Amniotic epithelial cell (primary cell): ENCODE measurements around the gene NHLRC4.

Source experiments
- DNase-seq: peaks from one replicate; pipeline ENCODE4 v3.0.0-alpha.2; 2010; ENCODE audit warnings: low read depth

NHLRC4 gene

GRCh38 chr16:566475-567372 is at the start of gene NHLRC4:
TSS of gene NHLRC4 (plus strand) at chr16:567005. CDS start at chr16:568048, 1,043 bp downstream.
- DNase-seq, result peak; percentile 63

DNA sequence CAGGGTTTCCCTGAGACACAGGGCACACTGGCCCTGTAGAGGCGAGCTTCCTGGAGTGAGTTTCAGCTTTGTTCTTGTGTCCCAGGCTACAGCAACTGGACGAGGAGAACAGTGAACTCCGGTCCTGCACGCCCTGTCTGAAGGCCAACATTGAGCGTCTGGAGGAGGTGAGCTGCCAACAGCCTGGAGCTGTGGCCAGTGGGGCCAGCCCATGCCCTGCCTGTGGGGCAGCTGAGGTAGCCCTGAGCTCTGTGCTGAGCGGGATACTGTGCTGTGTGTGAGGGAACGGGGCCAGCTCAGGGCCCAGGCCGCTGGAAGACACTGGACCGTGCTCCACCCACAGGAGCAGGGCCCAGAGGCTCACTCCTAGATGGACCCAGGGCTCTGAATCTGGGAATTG is 47.9 kb upstream of the NHLRC4 start:
- DNase-seq, result no peak

- no peak for DNase-seq
Observed at GRCh38 chr16:519425-519824, 47.4 kb upstream of the NHLRC4 start.

- DNase-seq, result no peak
Observed at GRCh38 chr16:519841-520687, 46.7 kb upstream of the NHLRC4 start.

DNA sequence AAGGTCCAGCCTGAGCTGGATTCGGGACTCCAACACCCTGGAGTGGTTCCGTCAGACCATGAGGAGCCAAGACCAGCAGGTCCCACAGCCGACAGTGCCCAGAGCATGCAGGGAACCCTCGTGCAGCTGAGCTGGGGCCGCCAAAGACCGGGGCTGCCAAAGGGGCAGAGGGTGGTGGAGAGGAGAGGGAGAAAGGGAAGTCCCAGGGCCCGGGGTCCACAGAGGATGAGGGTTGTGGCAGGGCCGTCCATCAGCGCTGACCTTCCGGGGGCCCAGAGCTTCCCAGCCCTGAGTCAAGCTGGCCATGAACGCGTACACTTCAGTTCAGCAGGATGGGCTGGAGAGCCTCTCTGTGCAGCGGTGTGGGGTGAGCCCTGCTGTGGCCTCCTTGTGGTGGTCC is 46.0 kb upstream of the NHLRC4 start:
- no peak for DNase-seq

GRCh38 chr16:521381-522210 is 45.2 kb upstream of the NHLRC4 start:
- no peak for DNase-seq

DNA sequence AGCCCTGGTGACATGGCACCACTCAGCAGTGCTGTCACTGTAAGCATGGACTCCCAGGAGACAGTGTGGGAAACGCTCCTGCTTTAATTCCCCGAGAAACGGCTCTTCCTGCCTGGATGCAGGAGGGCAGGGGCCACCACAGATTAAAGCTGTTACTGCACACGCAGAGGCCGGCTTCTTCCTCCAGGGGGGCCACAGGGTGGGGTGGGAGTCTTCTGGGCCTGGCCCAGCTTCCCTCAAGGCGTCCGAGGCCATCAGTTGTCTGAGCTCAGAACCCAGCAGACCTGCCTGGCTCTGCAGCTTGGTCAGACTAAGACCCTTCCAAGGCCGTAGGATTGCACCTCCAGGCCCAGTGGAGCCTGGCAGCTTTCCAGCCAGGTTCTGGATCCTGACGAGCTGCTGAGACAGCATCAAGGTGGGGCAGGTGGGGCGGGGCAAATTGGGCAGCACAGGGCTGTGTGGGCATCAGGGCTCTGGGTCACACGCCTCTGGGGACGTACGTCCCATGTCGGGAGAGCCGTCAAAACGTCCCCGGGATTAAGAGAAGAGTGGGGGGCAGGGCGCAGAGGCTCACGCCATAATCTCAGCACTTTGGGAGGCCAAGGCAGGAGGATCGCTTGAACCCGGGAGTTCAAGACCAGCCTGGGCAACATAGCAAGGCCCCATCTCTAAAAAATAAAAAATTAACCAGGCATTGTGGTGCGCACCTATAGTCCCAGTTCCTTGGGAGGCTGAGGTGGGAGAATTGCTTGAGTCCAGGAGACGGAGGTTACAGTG is 44.3 kb upstream of the NHLRC4 start:
- DNase-seq, result no peak

DNA sequence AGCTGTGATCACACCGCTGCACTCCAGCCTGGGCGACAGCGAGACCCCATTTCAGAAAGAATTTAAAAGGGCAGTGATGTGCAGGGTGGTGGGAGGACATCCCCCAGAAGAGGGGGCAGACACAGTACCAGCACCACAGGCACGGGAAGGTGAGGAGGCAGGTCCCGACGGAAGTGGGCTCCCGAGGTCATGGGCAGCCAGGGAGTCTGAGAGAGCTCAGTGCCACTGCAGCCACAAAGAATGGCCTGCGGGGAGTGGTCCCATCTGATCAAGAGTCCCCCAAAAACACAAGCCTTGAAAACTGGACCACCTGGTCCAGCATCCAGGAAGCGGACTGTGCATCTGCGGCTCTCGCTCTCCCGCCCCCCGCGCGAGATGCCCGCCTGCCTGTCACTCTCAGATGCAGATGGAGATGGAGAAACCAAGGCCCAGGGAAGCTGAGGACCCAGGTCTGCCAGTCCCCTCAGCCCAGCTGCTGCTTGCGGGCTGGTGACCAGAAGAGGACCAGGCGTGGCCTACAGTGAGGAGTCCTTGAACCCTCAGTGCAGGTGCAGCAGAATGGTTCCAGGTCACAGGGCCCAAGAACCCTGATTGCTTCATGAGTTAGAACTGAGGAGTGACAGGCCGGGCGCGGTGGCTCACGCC is 43.6 kb upstream of the NHLRC4 start:
- DNase-seq, result no peak

DNA sequence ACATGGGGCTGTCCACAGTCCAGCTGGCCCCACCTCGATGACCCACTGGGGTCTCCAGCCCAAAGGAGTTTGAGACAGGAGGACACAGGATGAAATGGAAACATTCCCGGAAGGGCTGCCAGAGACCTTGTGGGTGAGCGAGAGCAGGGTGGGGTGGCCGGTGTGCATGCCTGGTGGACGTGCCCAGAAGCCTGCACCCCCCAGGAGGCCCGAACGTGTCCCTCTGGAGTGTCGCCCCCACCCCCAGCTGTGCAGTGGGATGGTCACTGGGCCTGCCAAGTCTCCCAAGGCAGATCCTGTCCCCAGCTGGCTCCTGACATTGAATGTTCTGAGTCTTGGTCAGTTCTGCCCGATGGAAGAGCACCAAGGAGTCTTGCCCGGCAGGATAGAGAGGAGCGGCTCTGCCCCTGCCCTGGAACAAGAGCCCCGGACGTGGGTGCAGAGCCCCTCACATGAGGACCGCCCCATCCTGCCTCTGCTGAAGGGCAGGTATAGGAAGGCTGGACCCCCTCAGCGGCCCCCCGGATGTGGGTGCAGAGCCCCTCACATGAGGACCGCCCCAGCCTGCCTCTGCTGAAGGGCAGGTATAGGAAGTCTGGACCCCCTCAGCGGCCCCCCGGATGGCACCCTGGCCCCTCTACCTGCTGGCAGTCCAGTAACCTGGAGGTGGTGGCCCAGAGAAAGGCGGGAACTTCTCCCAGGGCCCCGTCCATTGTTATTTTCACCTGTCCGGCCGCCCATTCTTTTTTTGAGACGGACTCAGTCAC is 42.3 kb upstream of the NHLRC4 start:
- no peak for DNase-seq

GRCh38 chr16:525123-525519 is 41.7 kb upstream of the NHLRC4 start:
- DNase-seq, result no peak

- DNase-seq, result peak; percentile 80
Observed at GRCh38 chr16:525520-526180, 41.2 kb upstream of the NHLRC4 start.

GRCh38 chr16:526181-527014 is 40.4 kb upstream of the NHLRC4 start:
- peak; percentile 37 for DNase-seq

- peak; percentile 89 for DNase-seq
Observed at GRCh38 chr16:527015-527903, 39.5 kb upstream of the NHLRC4 start, which contains the start of gene CAPN15. TSS of gene CAPN15 (plus strand) at chr16:527712. CDS start at chr16:546839, 19,127 bp downstream.

- DNase-seq, result peak; percentile 87
Observed at GRCh38 chr16:528111-529011, 38.4 kb upstream of the NHLRC4 start.

GRCh38 chr16:529012-529575 is 37.7 kb upstream of the NHLRC4 start:
- DNase-seq, result no peak
